Activated CD8-positive, alpha-beta memory T cell treated with anti-CD3 and anti-CD28 coated beads, Interleukin-2, amount 50 U/mL, for 1 hour (primary cell): ENCODE results near the gene CNTN1.

ENCODE experiments used
- DNase-seq: peaks from one replicate; pipeline ENCODE4 v3.0.0-alpha.2; 2020; ENCODE audit errors: extremely low read depth

The CNTN1 gene

GRCh38 chr12:40691913-40692764, at the start of gene CNTN1:
CNTN1 (plus strand) TSS chr12:40692439.
- DNase-seq = no peak

DNA sequence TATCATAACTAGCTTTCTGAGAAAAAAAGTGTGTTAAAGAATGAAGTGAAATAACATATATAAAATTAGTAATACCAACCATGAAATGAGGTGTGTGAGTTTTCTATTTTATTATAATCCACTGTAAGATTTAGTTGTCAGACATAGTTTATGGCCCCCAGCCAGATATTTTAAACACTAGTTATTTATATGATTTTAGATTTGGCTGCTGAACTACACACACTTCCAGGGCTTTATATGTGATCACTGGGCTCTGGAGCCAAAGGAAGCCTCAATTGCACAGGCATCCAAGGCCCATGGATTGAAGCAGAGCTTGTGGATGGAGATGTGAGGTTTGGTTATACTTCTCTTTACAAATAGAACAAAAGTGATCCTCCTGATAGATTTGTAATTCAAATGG, 48.7 kb upstream of the CNTN1 start:
- no peak for DNase-seq

DNA sequence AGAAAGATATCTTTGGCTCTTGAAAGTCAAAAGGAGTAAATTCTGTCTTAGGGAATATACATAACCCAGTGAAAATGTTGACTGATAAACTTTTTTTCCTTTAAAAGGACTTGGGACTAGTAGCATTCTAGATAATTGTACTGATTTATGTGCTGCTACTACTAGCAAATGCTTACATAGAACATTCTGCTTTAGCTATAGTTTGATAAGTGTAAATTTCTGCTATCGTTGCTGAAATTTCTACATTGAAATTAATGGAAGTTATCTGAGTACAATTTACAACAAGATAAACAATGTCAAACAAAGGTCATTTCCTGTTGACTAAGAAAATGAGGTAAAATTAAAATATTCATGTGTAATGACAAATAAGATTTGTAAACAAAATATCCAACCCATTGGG, 48.3 kb upstream of the CNTN1 start:
- no peak for DNase-seq

- no peak for DNase-seq
These were observed 47.5 kb upstream of the CNTN1 start for GRCh38 chr12:40644708-40645107.

- no peak for DNase-seq
These were observed 46.9 kb upstream of the CNTN1 start for GRCh38 chr12:40645361-40645760.

DNA sequence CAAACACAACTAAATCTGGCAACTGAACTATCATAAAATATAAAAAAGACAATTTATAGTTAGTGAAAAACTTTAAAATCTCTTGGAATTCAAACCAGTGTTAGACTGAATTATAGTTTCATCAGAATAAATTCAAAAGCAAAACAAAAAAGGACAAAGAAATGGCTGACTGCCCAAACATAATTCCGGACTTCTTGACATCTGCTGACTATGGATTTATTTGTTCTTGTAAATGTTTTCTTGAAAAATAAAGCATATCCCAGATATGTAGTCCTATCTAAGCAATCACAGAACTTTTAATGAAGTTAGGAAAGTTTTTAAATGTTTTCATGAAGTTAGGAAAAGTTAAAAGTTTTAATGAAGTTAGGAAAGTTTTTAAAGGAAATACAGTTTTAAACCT, 45.8 kb upstream of the CNTN1 start:
- DNase-seq = no peak

DNA sequence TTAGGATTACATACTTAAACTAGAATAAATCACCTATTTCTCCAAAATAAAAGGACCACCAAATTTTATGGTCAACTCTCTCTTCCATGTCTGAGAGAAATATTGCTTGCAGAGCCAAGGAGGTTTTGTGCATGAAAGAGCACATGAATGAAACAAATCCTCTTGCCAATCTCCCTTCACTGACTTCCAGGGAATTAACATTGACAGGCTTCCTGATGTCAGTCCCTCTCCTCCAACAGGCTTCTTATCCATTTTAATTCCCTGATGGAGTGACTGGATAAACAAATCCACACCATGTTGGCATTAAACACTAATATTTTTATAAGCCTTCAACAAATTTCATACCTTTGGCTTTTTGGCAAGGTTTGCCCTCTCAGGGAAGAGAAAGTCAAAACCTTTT, 45.3 kb upstream of the CNTN1 start:
- no peak for DNase-seq

GRCh38 chr12:40647651-40648050, 44.6 kb upstream of the CNTN1 start:
- no peak for DNase-seq

DNA sequence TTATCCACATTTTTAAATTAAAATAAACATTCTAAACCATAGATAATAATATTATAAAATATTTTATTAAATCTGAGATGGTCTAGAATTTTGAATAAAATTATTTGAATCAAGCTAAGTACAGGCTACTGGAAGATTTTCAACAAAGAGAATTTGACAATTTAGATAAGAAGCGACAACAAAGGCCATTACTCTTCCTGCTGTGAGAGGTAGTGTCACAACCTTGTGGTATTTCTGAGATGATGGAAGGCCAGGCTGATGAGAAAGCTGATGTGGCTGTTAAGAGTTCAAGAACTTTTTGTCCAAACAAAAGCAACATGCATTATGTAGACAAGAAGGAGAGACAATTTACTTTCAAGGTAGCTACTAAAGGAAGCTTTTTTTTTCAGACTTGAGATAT, 43.7 kb upstream of the CNTN1 start:
- DNase-seq = no peak

- no peak for DNase-seq
These were observed 42.1 kb upstream of the CNTN1 start for GRCh38 chr12:40650038-40650704.

- DNase-seq = no peak
These were observed 36.8 kb upstream of the CNTN1 start for GRCh38 chr12:40655451-40655850.

GRCh38 chr12:40662366-40662765, 29.9 kb upstream of the CNTN1 start:
- no peak for DNase-seq

DNA sequence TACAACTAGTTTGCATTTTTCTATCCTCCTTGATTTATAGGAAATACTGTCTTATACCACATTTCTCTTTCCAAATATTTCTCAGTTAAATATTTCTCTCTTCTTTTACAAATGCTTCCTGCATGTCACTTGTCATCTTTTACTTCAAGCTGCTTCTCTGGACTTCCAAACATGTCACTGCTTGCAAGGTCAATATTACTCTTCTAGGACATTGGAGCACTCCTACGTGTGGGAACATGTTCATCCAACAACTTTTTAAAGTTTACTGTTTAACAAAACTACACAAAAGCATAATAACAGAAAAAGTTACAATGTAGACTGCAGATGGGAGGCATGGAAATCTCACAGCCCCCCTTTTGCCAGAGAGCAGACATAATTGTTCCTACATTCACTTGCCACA, 28.5 kb upstream of the CNTN1 start:
- DNase-seq = no peak

GRCh38 chr12:40668099-40668529, 24.1 kb upstream of the CNTN1 start:
- DNase-seq = no peak

- no peak for DNase-seq
These were observed 19.4 kb upstream of the CNTN1 start for GRCh38 chr12:40672741-40673271.

- DNase-seq = no peak
These were observed 11.1 kb upstream of the CNTN1 start for GRCh38 chr12:40681148-40681547.

GRCh38 chr12:40684986-40685385, 7.3 kb upstream of the CNTN1 start:
- no peak for DNase-seq

DNA sequence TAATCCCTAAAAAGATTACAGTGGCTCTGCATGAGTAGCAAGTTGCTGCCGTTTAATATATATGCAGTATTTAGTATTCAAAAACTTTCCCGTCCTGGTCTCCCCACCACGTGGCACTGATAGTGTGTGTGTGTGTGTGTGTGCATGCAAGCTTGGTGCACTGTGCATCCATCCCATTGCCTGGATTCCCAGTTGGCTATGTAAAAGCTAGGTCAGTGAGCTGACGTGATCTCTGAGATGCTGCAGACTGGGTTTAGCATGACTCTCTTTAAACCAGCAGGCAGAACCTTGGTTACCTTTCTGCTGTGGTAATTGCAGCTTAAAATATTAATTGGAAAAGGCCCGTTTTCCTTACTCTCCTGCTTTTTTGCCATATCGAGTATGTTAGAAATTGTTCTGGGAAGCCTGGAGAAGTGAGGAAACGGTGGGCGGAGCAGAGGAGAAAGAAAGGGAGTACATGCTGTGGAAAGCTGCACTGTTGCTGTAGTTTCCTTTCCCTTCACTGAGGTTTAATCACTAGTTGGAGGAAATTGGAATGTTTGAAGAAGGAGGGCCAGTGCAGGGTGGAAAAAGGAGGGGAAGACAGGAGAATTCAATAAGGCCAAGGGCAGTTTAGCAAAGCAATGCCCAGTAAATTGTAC, 4.0 kb upstream of the CNTN1 start:
- DNase-seq = no peak

GRCh38 chr12:40689576-40689975, 2.7 kb upstream of the CNTN1 start:
- DNase-seq = no peak

- DNase-seq = no peak
These were observed 547 bp downstream of the CNTN1 start for GRCh38 chr12:40692765-40693206.

GRCh38 chr12:40693207-40693821, 1.1 kb downstream of the CNTN1 start:
- DNase-seq = no peak
